GM13977 (cell line): ENCODE data around the gene TMED10.

Experiments used
- DNase-seq: peaks from one replicate; pipeline ENCODE4 v3.0.0; 2012; ENCODE audit warnings: low spot score
- in situ Hi-C: fragments of 300-500 bp; cut with MboI; formaldehyde crosslinking; loops from one replicate; pipeline ENCODE4 v1.12.0; 2022; ENCODE audit warnings: low sequenced_read_pairs, low pct_unique_long_range_greater_than_20kb, mixed read lengths, inconsistent platforms; ENCODE audit not compliant: unreplicated experiment
- TF ChIP-seq, protein P1 (sequence below): IDR thresholded peaks from 2 replicates; pipeline ENCODE4 v1.5.1; 2012; ENCODE audit warnings: mild to moderate bottlenecking, control low read depth; ENCODE audit not compliant: insufficient read depth; ENCODE audit errors: extremely low read depth, missing control alignments

The TMED10 gene

DNA sequence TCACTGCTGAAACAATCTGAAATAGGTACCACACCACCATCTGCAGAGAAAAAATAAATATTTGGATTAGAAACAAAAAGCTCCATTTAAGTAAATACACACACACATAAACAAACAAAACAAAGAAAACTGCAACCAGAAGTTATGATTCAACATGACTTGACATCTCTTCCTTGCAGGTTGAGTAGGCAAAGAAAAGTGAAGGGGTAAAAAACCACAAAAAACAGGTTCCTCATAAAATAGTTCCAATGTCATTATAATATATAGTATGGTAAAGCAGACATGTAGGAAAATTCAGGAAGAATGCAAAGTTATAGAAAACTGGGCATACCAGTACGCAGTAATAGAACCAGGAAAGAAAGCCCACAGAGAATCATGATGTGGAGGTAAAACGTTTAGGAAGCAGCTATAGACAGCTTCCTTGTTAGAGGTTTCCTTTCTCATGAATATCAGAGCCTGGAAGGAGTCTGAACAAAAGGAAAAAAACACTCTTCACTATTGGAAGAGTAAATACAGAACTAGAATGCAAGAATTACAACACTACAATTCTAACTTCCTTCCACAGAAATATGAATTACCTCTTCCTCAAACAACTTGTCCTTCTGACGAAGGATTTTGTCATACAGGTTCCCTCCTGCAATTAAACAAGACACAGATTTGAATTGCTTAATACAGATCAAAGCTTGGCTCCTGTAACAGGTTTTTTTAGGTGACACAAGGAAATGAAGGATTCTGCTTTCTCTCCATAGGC is 55.7 kb downstream of the TMED10 start:
- in situ Hi-C loops: no loop called here
- TF ChIP-seq, protein P1, sequence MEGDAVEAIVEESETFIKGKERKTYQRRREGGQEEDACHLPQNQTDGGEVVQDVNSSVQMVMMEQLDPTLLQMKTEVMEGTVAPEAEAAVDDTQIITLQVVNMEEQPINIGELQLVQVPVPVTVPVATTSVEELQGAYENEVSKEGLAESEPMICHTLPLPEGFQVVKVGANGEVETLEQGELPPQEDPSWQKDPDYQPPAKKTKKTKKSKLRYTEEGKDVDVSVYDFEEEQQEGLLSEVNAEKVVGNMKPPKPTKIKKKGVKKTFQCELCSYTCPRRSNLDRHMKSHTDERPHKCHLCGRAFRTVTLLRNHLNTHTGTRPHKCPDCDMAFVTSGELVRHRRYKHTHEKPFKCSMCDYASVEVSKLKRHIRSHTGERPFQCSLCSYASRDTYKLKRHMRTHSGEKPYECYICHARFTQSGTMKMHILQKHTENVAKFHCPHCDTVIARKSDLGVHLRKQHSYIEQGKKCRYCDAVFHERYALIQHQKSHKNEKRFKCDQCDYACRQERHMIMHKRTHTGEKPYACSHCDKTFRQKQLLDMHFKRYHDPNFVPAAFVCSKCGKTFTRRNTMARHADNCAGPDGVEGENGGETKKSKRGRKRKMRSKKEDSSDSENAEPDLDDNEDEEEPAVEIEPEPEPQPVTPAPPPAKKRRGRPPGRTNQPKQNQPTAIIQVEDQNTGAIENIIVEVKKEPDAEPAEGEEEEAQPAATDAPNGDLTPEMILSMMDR: no peak
- no peak for DNase-seq

- in situ Hi-C loops: no loop called here
- TF ChIP-seq, protein P1: no peak
- DNase-seq: no peak
These were observed 57.4 kb downstream of the TMED10 start for GRCh38 chr14:75119056-75119455.

GRCh38 chr14:75113932-75114539 is 62.4 kb downstream of the TMED10 start:
- in situ Hi-C loops: no loop called here
- TF ChIP-seq, protein P1: no peak
- DNase-seq: no peak

DNA sequence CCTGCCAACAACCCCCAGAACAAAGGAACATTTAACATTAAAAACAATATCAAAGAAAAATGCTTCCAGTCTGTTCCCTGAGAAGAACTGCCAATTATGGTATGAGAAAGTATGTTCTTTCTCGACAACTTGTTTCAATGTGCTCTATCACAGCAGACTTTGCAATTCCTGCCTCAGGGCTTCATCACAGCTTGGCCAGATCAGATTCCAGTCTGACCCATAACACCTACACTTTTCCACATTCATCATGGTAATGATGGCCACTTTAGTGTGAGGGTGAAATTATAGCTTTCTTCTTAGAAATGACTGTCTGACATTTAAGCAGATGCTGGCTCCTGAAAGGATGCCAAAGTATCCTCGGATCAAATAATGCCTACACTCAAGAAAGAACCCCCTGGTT is 66.5 kb downstream of the TMED10 start:
- in situ Hi-C loops: no loop called here
- TF ChIP-seq, protein P1: no peak
- no peak for DNase-seq

GRCh38 chr14:75107186-75107585 is 69.2 kb downstream of the TMED10 start:
- in situ Hi-C loops: no loop called here
- TF ChIP-seq, protein P1: no peak
- no peak for DNase-seq

GRCh38 chr14:75101491-75101890 is 74.9 kb downstream of the TMED10 start:
- TF ChIP-seq, protein P1: no peak
- in situ Hi-C loops: no loop called here
- no peak for DNase-seq
